Osteocyte (in vitro differentiated cells): ENCODE measurements around the gene UBA1. TPM values are rescaled to one million over a fixed set of nuclear protein-coding genes. Genes with fewer than 3 reads are reported as not detected.

Experiments
- DNase-seq: peaks from one replicate; pipeline ENCODE4 v3.0.0; 2021; ENCODE audit warnings: mixed read lengths; ENCODE audit not compliant: unreplicated experiment; ENCODE audit errors: extremely low spot score
- H3K27ac Mint-ChIP-seq: one replicate; pipeline ENCODE4 v1.8.0; 2021; ENCODE audit warnings: mild to moderate bottlenecking, mixed read lengths; ENCODE audit not compliant: unreplicated experiment
- H3K27me3 Mint-ChIP-seq: one replicate; pipeline ENCODE4 v1.8.0; 2021; ENCODE audit warnings: mixed read lengths; ENCODE audit not compliant: unreplicated experiment
- H3K36me3 Mint-ChIP-seq: one replicate; pipeline ENCODE4 v1.8.0; 2021; ENCODE audit warnings: mixed read lengths; ENCODE audit not compliant: unreplicated experiment
- H3K4me1 Mint-ChIP-seq: one replicate; pipeline ENCODE4 v1.8.0; 2021; ENCODE audit warnings: mixed read lengths; ENCODE audit not compliant: unreplicated experiment
- H3K4me3 Mint-ChIP-seq: one replicate; pipeline ENCODE4 v1.8.0; 2021; ENCODE audit warnings: mild to moderate bottlenecking, moderate library complexity, mixed read lengths; ENCODE audit not compliant: unreplicated experiment
- H3K9me3 Mint-ChIP-seq: one replicate; pipeline ENCODE4 v1.8.0; 2021; ENCODE audit warnings: mixed read lengths; ENCODE audit not compliant: unreplicated experiment
- total RNA-seq: library from RNA; stranded (reverse); gene quantifications from 2 replicates; pipeline ENCODE4 v1.2.1, GENCODE V29; 2021
- TF ChIP-seq, protein P1 (sequence below): fragments of 200-600 bp; sonication (generic); IDR thresholded peaks from 2 replicates; pipeline ENCODE4 v1.5.0; 2021; ENCODE audit warnings: antibody characterized with exemption, mild to moderate bottlenecking, moderate library complexity

UBA1 gene
- total RNA-seq, 1 donor from 2014 or later: 350 TPM

- no peaks in the 10 kb centered on the region for H3K9me3 Mint-ChIP-seq
- H3K27ac Mint-ChIP-seq: peak within 1 kb of the TSS; percentile 100
- DNase-seq: no peak
- H3K27me3 Mint-ChIP-seq: no peaks in the 10 kb centered on the region
- H3K4me3 Mint-ChIP-seq: peak within 1 kb of the TSS; percentile 96
- peaks cover 37% of the 10 kb centered on the region for H3K4me1 Mint-ChIP-seq
- TF ChIP-seq, protein P1, sequence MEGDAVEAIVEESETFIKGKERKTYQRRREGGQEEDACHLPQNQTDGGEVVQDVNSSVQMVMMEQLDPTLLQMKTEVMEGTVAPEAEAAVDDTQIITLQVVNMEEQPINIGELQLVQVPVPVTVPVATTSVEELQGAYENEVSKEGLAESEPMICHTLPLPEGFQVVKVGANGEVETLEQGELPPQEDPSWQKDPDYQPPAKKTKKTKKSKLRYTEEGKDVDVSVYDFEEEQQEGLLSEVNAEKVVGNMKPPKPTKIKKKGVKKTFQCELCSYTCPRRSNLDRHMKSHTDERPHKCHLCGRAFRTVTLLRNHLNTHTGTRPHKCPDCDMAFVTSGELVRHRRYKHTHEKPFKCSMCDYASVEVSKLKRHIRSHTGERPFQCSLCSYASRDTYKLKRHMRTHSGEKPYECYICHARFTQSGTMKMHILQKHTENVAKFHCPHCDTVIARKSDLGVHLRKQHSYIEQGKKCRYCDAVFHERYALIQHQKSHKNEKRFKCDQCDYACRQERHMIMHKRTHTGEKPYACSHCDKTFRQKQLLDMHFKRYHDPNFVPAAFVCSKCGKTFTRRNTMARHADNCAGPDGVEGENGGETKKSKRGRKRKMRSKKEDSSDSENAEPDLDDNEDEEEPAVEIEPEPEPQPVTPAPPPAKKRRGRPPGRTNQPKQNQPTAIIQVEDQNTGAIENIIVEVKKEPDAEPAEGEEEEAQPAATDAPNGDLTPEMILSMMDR: no peak
- peaks cover 21% of the 10 kb centered on the region for H3K36me3 Mint-ChIP-seq
These were observed 39.2 kb downstream of the UBA1 start, which contains the start of gene USP11 for GRCh38 chrX:47232803-47233332. USP11 (plus strand) TSS chrX:47233009; CDS start chrX:47233044, 35 bp downstream.

DNA sequence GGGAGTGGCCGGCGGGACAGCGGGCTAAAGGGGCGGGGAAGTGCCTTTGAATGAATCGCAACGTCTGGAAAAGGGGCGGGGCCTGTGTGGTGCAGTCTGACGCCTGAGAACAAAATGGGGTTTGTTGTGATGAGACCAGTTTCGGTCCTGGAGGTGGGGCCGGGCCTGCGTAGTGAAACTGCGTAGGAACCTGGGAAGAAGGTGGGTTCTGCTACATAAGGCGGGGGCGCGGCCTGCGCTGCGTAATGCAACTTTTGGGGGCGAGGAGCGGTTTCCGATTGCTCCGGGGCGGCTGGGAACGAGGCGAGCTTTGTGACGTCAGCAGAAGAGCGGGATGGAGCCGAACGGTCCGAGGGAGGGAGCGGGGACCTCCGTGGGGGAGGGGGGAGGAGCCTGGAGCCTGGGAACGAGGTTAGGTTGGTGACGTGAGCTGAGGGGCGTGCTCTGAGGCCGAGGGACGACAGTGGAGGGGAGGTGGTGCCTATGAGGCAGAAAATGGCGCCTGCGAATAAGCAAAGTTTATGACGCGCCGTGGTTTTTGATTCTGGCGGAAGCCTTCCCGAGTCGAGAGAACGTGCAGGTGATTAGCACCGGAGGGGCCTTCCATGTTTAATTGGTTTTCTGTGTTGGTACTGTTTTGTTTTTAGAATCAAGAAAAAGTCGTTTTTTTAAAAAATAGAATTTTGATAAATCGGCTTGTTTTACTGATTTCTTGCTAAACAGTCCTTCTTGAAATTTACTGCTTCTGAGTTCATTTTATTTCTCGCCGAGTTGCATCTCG, 39.9 kb downstream of the UBA1 start:
- TF ChIP-seq, protein P1: no peak
- Mint-ChIP-seq H3K27me3 (no peaks in the 10 kb centered on the region), H3K9me3 (no peaks in the 10 kb centered on the region), H3K36me3 (peaks cover 16% of the 10 kb centered on the region), H3K4me1 (peaks cover 37% of the 10 kb centered on the region), H3K27ac (peak overlapping the region; percentile 100), H3K4me3 (peak overlapping the region; percentile 96)
- DNase-seq: peak; percentile 99

DNA sequence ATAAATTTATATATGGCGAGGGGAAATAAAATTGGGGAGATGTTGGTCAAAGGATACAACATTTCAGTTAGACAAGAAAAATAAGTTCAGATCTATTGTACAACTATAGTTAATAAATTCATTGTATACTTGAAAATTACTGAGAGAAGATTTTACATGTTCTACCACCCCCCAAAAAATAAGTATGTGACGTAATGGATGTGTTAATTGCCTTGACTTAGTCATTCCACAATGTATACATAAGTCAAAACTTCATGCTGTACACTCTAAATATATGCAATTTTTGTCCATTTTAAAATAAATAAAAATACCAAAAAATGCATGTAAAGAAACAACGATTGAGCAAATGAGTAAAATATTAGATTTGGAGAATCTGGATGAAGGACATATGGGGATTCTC, 41.0 kb downstream of the UBA1 start:
- H3K36me3 Mint-ChIP-seq: peaks cover 11% of the 10 kb centered on the region
- peaks cover 37% of the 10 kb centered on the region for H3K4me1 Mint-ChIP-seq
- peak overlapping the region; percentile 96 for H3K4me3 Mint-ChIP-seq
- DNase-seq: no peak
- TF ChIP-seq, protein P1: no peak
- no peaks in the 10 kb centered on the region for H3K27me3 Mint-ChIP-seq
- H3K27ac Mint-ChIP-seq: peak overlapping the region; percentile 100
- no peaks in the 10 kb centered on the region for H3K9me3 Mint-ChIP-seq

- H3K36me3 Mint-ChIP-seq: peaks cover 18% of the 10 kb centered on the region
- peak overlapping the region; percentile 27 for H3K27ac Mint-ChIP-seq
- no peaks in the 10 kb centered on the region for H3K27me3 Mint-ChIP-seq
- peaks cover 37% of the 10 kb centered on the region for H3K4me1 Mint-ChIP-seq
- TF ChIP-seq, protein P1: no peak
- DNase-seq: no peak
- no peaks in the 10 kb centered on the region for H3K9me3 Mint-ChIP-seq
- H3K4me3 Mint-ChIP-seq: peak overlapping the region; percentile 20
These were observed 42.1 kb downstream of the UBA1 start for GRCh38 chrX:47235691-47236103.

DNA sequence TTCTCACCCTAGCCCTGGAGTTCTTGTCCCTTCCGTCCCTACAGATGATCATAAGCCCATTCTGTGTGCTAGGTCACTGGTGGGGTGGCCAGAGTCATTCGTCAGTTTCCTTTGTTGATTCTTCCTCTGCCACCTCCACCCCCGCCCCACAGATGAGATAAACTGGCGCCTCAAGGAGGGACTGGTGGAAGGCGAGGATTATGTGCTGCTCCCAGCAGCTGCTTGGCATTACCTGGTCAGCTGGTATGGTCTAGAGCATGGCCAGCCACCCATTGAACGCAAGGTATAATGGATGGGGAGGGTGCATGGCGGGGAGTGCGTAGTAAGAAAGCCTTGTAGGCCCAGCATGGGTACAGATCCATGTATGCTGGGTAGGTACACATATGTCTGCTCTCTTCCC, 45.6 kb downstream of the UBA1 start:
- peaks cover 26% of the 10 kb centered on the region for H3K4me1 Mint-ChIP-seq

More for the DNA sequence above, 45.6 kb downstream of the UBA1 start:
- Mint-ChIP-seq H3K9me3 (no peaks in the 10 kb centered on the region), H3K27ac (no peak overlapping the region), H3K4me3 (no peak overlapping the region), H3K27me3 (no peaks in the 10 kb centered on the region), H3K36me3 (peaks cover 39% of the 10 kb centered on the region)
- TF ChIP-seq, protein P1: no peak
- no peak for DNase-seq
